Fibroblast of mammary gland (primary cell): ENCODE data around the gene ARL3.
"Not testable (repeated sequence)": the region's sequence is repeated elsewhere in the genome, so short reads cannot be mapped to it uniquely, and the experiment has no call there.

Source experiments
- DNase-seq: peaks from one replicate; pipeline ENCODE4 v3.0.0-alpha.2; 2010; ENCODE audit warnings: low read depth
- H3K4me3 ChIP-seq: 2 replicates; pipeline ENCODE4 v1.5.1; 2011; ENCODE audit warnings: low read depth, mild to moderate bottlenecking, low read length, moderate library complexity; ENCODE audit not compliant: control insufficient read depth
- CTCF ChIP-seq: conservative IDR thresholded peaks from 2 replicates; pipeline ENCODE4 v1.5.1; 2011; ENCODE audit warnings: low read depth, low read length, inconsistent platforms; ENCODE audit not compliant: control insufficient read depth, insufficient read depth

Gene ARL3

GRCh38 chr10:102704915-102705314 lies 9.3 kb downstream of the ARL3 start:
- H3K4me3 ChIP-seq = no peak overlapping the region
- peak; percentile 36 for DNase-seq
- no peak for TF ChIP-seq CTCF

- H3K4me3 ChIP-seq = no peak overlapping the region
- no peak for TF ChIP-seq CTCF
- DNase-seq = no peak
These were observed 11.5 kb downstream of the ARL3 start for GRCh38 chr10:102702742-102703141.

GRCh38 chr10:102701796-102702195 lies 12.4 kb downstream of the ARL3 start:
- TF ChIP-seq CTCF = no peak
- H3K4me3 ChIP-seq = no peak overlapping the region
- DNase-seq = no peak

GRCh38 chr10:102701272-102701671 lies 12.9 kb downstream of the ARL3 start:
- H3K4me3 ChIP-seq = no peak overlapping the region
- no peak for TF ChIP-seq CTCF
- DNase-seq = no peak

DNA sequence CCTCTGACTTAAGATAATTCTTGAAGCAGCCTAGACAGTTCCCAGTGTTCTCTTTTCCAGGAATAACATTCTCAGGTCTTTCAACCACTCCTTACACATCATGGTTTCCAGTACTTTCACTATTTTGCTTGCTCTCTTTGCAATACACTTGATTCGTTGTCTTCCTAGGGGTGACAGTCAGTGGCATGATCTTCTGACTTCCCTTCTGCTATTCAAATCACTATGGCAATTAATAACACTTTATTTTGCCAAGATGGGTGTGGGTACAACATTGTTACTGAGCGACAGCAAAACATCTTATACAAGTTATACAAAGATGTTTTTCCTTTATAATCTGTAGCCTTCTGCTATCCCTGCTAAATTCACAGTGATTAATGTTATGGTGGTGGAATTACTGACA lies 15.3 kb downstream of the ARL3 start:
- TF ChIP-seq CTCF = no peak
- no peak for DNase-seq
- no peak overlapping the region for H3K4me3 ChIP-seq

GRCh38 chr10:102696736-102697135 lies 17.5 kb downstream of the ARL3 start:
- DNase-seq = no peak
- no peak for TF ChIP-seq CTCF
- H3K4me3 ChIP-seq = no peak overlapping the region

DNA sequence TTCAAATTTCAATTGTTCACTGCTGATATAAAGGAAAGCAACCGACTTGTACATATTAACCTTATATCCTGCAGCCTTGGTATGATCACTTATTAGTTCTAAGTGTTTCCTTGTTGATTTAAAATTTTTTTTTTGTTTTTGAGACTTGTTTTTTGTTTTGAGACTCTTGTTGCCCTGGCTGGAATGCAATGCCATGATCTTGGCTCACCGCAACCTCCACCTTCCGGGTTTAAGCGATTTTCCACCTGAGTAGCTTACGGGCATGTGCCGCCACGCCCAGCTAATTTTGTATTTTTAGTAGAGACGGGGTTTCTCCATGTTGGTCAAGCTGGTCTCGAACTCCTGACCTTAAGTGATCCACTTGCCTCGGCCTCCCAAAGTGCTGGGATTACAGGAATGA lies 18.8 kb downstream of the ARL3 start:
- H3K4me3 ChIP-seq, DNase-seq: not testable (repeated sequence)
